EL (cell line): ENCODE results near the gene MYO7A.

Source experiments
- DNase-seq: peaks from one replicate; pipeline ENCODE4 v3.0.0-alpha.2; 2016

Gene MYO7A

DNA sequence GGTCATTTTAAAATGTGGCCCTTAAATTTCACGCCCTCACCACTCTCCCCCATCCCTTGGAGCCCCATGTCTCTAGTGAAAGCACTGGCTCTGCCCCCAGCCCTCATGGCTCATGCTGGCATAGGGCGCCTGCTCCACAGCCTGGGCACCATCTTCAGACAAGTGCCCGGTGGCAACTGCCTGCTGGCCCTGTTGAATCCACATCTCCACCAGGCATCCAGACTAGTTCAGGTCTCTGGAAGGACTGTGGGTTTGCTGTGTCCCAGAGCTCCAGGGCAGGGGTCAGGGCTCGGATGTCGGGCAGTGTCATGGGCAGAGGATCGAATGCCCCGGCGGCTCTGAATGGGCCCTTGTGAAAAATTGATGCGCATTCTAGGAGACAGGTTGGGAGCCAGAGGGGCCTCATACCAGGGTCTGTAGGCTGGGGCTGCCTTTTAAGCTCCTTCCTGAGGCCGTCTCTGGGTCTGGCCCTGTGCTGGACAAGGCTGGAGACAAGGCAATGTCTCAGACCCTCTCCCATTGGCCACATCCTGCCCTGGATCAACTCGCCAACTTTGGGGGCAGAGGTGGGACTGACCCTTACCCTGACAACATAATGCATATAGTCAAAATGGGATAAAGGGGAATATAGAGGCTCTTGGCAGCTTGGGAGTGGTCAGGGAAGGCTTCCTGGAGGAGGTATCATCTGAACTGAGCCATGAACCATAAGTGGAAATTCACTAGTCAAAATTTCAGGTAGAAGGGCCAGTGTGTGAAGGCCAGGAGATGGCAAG is 1.2 kb downstream of the MYO7A start:
- no peak for DNase-seq

DNA sequence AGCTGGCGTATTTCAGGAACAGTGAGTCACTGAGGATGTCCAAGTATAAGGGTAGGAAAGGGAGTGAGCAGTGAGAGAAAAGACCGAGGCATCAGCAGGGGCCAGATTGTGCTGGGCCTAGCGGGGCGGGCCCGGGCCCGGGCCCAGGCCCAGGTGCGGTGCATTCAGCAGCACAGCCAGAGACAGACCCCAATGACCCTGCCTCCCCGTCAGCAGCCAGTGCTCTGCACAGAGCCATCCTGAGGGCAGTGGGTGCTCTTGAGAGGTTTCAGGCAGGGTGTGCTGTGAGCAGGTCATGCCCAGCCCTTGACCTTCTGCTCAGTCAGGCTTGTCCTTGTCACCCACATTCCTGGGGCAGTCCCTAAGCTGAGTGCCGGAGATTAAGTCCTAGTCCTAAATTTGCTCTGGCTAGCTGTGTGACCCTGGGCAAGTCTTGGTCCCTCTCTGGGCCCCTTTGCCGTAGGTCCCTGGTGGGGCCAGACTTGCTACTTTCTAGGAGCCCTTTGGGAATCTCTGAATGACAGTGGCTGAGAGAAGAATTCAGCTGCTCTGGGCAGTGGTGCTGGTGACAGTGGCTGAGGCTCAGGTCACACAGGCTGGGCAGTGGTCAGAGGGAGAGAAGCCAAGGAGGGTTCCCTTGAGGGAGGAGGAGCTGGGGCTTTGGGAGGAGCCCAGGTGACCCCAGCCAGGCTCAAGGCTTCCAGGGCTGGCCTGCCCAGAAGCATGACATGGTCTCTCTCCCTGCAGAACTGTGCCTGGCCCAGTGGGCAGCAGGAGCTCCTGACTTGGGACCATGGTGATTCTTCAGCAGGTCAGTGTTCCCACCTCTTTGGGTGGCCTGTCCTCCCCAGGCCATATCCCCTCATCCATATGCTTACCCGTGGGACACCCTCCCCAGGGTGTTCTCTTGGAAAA is 2.1 kb downstream of the MYO7A start:
- DNase-seq = no peak

DNA sequence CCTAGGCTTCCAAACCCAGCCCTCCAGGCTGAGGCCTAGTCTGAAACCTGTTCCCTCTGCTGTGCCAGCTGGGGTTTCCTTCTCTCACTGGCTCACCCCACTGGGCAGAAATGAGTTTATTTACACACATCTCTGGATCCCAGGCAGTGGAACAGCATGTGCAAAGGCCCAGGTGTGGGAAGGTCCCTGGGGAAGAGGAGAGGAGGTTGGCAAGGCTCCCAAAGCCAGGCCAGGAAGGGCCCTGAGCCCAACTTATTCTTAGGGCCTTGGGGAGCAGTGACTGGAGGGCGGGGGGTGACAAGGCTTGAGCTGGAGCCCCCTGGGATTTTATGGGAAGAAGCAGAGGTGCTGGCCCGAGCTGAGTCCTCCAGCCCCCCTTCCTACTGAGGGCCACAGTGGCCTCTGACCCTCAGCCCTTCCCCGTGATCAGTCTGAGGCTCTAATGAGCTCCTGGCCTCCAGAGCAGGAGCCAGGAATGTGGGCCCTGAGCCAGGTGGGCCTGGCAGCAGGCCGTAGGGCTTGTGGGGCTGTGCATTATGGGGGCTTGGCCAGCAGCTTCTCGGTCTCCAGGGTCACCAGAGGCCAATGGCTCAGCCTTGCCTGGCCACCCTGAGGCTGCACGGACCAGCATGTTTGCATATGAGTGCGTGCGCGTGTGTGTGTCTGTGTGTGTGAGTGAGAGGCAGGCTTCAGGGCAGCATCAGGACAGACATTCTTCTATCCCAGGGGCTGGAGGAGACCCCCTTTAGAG is 2.9 kb downstream of the MYO7A start:
- peak; percentile 85 for DNase-seq

DNA sequence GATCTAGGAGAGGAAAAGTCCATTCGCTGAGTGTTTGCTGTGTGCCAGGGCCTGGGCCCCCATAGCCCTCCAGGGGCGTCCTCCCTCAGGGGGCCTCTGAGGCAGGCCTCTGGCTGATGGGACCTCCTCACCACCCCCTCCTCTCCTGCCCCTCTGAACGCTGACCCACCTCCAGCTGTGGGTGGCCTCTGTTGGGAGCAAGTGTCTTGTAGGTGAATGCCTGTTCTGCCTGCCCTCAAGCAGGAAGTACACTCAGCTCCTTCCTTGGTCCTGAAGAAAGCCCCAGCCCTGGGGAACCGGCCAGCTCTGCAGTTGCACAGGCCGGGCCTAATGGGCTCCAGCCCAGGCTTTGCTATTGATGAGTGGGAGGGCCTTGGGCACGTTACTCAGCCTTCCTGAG is 3.5 kb downstream of the MYO7A start:
- peak; percentile 24 for DNase-seq

- no peak for DNase-seq
Measured at GRCh38 chr11:77135069-77135468, 7.0 kb downstream of the MYO7A start.

GRCh38 chr11:77136074-77136473 is 8.0 kb downstream of the MYO7A start:
- DNase-seq = peak; percentile 64

DNA sequence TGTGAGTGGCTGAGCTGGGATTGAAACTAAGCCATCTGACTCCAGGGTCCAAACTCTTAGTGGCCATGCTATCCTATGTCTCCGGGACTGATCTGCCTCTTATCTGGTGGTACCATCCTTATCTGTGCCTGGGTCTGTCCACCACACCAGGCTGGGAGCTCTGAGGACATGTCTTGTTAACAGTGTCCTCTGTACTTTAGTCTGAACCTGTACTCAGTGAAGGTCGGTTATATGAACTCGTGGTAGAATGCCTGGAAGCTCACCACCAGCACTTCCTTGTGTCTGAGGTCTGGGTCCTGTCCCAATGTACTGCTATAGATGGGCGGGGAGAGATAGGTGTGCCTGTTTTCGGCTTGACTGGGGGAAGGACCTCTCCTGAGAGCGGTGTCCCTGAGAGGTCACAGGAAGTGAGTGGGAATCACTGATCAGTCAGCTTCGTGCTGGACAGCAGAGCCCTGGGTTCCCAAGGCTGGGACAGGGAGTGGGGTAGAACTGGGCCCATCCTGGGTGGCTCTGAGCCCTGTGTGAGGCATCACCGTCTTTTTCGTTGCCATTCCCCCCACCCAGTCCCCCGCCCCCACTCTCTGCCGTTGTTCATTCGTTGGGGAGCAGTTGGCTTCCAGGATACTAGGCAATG is 8.9 kb downstream of the MYO7A start:
- no peak for DNase-seq

- DNase-seq = no peak
Measured at GRCh38 chr11:77137421-77137820, 9.4 kb downstream of the MYO7A start.

DNA sequence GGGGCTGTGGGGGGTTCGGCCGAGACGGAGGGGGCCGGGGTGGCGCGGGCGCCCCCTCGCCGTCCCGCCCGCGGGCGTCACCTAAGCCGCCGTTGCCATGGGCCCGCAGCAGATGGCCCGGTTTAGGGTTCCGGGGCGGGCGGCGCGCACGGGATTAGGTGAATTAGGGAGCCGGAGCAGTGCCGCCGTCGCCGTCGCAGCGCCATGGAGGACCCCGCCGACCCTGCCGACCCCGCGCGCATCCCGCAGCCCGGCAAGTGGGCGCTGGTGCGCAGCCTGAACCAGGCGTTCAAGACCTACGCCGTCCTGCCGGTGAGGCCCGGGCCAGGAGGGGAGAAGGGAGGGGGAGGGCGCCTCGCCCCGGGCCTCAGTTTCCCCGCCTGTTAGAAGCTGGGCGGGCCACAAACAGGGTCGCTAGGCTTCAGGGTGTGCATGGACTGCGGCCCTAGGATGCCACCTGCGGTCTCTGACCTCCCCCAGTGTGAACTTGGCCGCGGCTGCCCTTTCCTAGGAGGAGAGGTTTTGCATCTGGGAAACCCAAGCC is 10.1 kb downstream of the MYO7A start:
- no peak for DNase-seq

GRCh38 chr11:77139201-77139600 is 11.2 kb downstream of the MYO7A start:
- DNase-seq = no peak

DNA sequence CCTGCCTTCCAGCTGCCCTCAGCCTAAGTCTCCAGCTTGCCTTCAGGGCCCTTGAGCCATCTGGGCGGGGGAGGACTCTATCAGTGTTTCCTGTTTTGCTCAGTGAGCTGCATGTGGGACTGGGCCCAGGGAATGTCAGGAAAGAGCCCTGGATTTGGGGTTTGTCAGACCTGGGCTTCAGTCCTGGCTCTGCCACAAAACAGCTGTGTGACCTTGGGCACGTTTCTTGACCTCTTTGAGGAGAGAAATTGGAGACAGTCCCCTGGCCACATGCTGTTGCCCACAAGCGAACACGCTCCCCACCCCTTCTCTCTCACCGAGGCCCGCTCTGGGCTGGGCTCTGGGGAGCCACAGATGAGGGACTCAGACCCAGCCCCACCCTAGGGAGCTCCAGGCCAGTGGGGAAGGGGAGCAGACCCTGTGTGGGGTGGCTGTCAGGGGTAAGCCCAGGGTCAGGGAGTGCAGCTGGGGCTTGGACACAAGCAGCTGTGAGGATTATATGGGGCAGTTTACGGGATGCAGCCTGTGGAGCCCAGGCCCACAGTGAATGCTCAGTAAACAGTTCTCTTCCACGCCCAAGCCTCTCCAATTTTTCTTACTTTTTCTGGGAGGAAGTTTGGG is 12.3 kb downstream of the MYO7A start:
- DNase-seq = peak; percentile 38

DNA sequence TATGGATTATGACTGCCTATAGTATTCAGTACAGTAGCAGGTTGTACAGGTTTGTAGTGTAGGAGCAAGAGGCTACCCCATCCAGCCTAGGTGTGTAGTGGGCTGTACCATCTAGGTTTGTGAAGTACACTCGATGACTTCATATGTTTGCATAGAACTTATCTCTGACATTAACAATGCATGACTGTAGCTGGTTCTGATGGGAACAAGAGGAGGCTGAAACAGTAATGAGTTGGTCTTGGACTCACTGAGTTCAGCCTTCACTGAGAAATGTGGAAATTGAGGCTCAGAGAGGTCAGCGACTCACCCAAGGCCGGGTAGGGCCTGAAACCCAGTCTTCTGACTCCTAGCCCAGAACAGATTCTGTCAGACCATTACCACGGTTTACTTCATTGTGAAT is 13.0 kb downstream of the MYO7A start:
- DNase-seq = peak; percentile 38

GRCh38 chr11:77141475-77141874 is 13.4 kb downstream of the MYO7A start:
- no peak for DNase-seq

DNA sequence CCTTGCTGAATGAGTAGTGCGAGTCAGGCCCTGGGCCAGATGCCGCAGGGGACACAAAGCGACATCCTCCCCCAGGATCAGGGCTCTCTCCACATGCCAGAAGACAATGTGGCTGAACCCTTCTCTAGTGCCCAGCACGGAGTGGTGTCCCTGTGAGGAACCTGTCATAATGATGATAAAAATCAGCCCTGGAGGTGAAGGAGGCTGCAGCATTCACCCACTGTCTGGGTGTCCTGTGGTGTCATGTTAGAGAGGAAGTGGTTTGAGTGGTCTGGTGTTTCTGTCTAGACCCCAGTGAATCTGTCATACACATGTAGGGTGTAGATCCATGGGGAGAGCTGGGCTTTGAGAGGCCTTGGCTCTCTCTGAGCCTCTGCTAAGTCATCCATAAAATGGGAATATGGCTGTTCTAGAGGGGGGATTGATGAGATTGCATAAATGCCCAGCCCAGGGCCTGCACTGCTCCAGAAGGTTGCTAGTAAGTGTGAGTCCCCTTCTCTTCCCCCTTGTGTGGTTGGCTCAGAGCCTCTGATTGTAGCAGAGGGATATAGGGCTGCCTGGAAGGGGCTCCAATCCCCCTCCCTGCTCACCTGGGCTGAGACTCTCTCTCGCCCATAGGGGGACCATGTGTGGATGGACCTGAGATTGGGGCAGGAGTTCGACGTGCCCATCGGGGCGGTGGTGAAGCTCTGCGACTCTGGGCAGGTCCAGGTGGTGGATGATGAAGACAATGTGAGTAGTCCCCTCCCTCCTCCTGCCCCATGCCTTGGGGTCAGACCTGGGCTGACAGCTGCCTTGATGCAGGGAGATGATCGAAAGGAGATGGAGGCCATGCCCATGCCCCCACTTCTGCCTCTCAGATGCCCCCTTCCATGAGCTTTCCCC is 14.3 kb downstream of the MYO7A start:
- DNase-seq = no peak

- DNase-seq = no peak
Measured at GRCh38 chr11:77143405-77144020, 15.5 kb downstream of the MYO7A start.

- no peak for DNase-seq
Measured at GRCh38 chr11:77144196-77144856, 16.3 kb downstream of the MYO7A start.

DNA sequence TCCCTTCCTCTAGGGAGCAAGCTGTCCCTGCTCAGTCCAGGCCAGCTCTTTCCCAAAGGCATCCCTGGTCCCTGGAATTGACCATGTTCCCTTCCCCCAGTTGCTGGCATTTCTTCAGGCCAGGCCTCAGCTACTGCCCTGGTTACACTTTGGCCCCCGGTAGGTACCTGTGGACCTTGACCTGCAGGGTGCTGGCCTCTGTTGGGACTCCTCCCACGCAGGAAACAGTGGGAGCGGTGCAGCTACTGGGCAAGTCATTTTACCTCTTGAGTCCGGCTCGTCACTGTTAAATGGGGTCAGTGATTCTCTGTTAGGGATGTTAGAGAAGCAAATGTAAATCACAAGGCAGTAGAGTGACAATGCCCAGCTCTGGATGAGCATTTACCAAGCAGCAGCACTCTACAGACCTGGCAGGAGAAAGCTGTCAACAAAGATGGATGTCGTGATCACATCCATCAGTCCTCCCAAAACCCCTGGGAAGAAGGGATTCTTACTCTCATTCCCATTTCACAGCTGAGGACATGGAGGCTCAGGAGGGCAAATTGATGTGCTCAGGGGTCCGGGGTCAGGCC is 16.9 kb downstream of the MYO7A start:
- no peak for DNase-seq

DNA sequence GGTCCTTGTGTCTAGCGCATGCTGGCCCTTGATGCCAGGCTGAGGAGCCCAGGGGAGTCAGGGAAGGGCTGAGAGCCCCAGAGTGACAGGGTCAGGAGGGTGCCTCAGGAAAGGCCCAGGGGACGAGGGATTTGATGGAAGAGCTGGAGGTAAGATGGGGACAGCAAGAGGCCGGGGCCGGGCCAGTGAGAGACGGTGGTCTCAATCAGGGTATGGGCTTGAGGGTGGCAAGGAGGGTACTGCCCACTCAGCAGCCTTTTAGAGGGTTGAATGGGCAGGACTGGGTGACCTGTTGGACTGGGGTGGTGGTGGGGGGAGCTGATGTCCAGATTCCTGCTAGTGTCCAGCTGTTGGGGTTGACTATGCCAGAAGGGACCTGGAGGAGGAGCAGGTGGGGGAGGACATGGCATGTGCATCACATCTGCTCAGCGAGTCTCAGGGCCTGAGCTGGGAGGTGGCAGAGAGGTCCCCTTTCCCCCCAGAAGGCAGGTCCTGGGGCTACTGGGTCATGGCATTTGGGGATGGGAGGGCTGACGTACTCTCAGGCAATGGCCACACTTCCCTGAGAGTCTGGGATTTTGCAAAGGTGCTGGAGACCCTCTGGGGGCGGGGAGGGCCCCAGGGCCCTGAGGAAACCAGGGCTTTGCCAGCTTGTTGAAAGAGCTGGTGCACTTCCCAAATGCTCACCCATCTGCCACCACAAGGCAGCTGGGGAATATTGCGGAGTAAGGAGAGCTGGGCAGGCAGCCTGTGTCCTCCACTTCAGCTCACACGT is 18.4 kb downstream of the MYO7A start:
- no peak for DNase-seq

DNA sequence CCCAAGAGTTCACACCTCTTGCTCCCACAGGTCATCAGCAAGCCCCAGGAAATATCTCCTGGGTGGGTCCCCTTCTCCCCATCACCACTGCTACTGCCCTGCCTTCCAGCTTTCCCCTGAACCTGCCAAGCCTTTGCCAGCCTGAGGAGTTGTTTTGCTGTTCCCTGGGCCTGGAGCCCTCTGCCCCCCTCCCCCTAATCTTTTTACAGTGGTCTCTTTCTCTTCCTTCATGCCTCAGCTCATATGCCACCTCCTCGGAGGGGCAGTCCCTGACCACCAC is 18.9 kb downstream of the MYO7A start:
- no peak for DNase-seq
